ENCODE measurements around the gene CBY1.
"Not testable (repeated sequence)": the region's sequence is repeated elsewhere in the genome, so short reads cannot be mapped to it uniquely, and the experiment has no call there.

Gene CBY1

GRCh38 chr22:38631724-38632123 is 24.7 kb upstream of the CBY1 start:
- FAIRE-seq (no peak), DNase-seq (ENCODE audit: insufficient read length, low spot score) (no peak)
- TF ChIP-seq, protein P1, sequence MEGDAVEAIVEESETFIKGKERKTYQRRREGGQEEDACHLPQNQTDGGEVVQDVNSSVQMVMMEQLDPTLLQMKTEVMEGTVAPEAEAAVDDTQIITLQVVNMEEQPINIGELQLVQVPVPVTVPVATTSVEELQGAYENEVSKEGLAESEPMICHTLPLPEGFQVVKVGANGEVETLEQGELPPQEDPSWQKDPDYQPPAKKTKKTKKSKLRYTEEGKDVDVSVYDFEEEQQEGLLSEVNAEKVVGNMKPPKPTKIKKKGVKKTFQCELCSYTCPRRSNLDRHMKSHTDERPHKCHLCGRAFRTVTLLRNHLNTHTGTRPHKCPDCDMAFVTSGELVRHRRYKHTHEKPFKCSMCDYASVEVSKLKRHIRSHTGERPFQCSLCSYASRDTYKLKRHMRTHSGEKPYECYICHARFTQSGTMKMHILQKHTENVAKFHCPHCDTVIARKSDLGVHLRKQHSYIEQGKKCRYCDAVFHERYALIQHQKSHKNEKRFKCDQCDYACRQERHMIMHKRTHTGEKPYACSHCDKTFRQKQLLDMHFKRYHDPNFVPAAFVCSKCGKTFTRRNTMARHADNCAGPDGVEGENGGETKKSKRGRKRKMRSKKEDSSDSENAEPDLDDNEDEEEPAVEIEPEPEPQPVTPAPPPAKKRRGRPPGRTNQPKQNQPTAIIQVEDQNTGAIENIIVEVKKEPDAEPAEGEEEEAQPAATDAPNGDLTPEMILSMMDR (IDR thresholded peaks at IDR 0.05; ENCODE audit: insufficient read depth, missing control alignments): no peak

- FAIRE-seq (no peak), DNase-seq (ENCODE audit: insufficient read length, low spot score) (no peak)
- TF ChIP-seq, protein P1 (IDR thresholded peaks at IDR 0.05; ENCODE audit: insufficient read depth, missing control alignments): no peak
Observed at GRCh38 chr22:38632528-38632927, 23.9 kb upstream of the CBY1 start.

DNA sequence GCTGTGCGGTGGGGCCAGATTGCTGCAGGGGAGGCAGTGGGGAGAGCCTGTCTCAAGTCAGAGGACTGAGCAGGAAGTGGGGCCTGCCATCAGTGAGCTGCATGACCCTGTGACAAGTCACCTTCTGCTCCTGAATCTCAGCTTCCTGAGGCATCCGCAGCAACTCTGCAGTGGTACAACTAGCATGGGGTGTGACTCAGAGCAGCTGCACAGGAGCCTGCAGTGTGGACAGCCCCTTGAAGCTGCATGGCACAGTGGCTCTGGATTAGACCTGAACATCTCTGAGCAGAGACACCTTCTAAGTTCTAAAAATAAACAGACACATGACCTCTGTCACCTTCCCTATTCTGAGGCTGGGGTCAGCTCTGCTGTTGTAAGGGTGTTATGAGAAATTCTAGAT is 18.2 kb upstream of the CBY1 start:
- TF ChIP-seq, protein P1 (IDR thresholded peaks at IDR 0.05; ENCODE audit: insufficient read depth, missing control alignments): no peak
- FAIRE-seq (no peak), DNase-seq (ENCODE audit: insufficient read length, low spot score) (no peak)

DNA sequence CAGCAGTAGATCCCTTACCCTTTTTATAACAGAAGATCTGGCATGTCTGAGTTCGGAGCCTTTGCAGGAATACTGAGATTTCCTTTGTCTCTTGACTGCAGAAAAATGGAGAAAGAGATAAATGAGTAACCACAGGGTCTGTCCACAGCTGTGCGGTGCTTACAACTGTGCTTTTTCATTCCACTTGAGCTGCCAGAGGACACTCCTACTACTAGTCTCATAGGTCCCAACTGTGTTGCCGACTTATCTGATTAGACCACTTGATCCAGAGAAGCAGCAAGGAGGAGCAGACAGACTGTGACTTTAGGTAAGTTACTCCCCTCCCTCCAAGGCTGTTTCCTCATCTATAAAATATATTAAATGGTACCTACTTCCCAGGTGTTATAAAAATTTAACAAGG is 17.7 kb upstream of the CBY1 start:
- FAIRE-seq (no peak), DNase-seq (ENCODE audit: insufficient read length, low spot score) (no peak)
- TF ChIP-seq, protein P1 (IDR thresholded peaks at IDR 0.05; ENCODE audit: insufficient read depth, missing control alignments): no peak

GRCh38 chr22:38641476-38642040 is 14.9 kb upstream of the CBY1 start:
- TF ChIP-seq, protein P1 (IDR thresholded peaks at IDR 0.05; ENCODE audit: insufficient read depth, missing control alignments): no peak
- FAIRE-seq (no peak), DNase-seq (ENCODE audit: insufficient read length, low spot score) (no peak)

DNA sequence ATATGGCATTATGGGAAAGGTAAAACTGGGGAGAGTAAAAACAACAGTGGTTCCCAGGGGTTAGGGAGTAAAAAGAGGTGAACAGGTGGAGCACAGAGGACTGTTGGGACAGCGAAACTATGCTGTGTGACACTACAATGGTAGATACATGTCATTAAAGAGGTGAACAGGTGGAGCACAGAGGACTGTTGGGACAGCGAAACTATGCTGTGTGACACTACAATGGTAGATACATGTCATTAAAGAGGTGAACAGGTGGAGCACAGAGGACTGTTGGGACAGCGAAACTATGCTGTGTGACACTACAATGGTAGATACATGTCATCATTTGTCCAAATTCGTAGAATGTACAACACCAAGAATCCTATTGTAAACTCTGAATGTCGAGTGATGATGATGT is 12.2 kb upstream of the CBY1 start:
- FAIRE-seq; DNase-seq (ENCODE audit: insufficient read length, low spot score): not testable (repeated sequence)

DNA sequence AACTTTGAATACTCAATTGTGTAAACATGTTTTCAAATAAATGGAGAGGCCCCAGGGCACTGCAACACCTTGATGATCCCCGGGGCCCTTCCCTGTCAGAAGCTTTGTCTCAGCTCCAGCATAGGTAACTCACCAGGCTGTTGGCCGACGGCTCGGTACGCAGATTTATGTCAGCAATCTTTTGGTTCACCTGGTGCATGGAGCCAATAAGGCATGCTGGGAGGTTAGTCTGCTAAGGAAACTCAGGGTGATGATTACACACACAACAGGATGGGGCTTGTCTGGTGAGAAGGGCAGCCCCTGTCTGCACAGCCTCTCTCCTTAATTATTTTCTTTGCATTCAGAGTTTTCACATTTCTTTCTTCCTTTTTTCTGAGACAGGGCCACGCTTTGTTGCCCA is 11.0 kb upstream of the CBY1 start:
- FAIRE-seq: no peak

More for the DNA sequence above, 11.0 kb upstream of the CBY1 start:
- TF ChIP-seq, protein P1 (IDR thresholded peaks at IDR 0.05; ENCODE audit: insufficient read depth, missing control alignments): no peak
- DNase-seq (ENCODE audit: insufficient read length, low spot score): no peak

All from D721Med (cell line).